ENCODE measurements around the gene MAPK1IP1L.
"Not testable (repeated sequence)": the region's sequence is repeated elsewhere in the genome, so short reads cannot be mapped to it uniquely, and the experiment has no call there.

Gene MAPK1IP1L

GRCh38 chr14:55051423-55052268 lies at the start of gene MAPK1IP1L:
MAPK1IP1L (plus strand) TSS chr14:55051647; CDS start chr14:55061684, 10,037 bp downstream.
- peak; percentile 92 for DNase-seq

DNA sequence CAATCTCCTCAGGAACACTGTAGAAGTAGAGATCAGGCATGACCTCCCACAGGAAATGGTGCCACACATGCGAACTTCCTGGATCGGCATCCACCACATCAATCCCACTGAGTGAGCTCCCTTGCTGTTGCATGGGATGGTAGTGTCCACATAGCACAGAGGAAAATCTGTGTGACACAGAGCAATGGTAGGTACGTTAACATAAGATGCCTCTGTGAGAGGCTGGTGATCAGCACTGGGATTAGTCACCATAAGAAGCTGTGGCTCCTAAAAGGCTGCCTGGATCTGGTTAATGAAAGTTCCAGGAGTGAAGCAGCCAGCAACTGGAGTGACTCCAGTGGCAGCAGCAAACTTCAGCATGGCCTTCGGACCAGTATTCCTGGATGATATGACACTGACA lies 46.4 kb upstream of the MAPK1IP1L start:
- no peak for DNase-seq

GRCh38 chr14:55015006-55015405 lies 36.4 kb upstream of the MAPK1IP1L start:
- no peak for DNase-seq

DNA sequence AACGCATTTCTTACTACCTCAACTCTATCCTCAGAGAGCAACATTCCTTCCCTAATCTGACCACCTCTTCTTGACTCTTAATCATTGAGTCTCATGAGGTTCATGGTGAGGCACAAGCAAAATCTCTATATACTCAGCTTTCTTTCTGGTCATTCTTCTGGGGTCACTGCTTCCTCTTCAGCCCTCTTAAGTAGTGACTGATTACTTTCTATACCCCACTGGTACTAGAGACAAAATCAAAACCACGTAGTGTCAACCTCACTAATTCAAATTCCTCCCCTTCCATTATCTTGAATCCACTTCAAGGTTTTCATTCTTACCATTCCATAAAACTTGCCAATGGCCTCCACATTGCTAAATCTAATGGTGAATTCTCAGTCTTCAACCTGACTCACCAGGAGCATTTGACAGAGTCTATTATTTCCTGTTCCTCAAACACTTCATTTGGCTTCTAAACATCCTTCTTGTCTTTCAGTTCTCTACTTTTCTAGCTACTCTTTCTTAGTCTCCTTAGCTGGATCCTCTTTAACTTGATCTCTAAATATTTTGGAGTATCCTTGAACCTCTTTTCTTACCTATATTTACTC lies 31.4 kb upstream of the MAPK1IP1L start:
- no peak for DNase-seq

DNA sequence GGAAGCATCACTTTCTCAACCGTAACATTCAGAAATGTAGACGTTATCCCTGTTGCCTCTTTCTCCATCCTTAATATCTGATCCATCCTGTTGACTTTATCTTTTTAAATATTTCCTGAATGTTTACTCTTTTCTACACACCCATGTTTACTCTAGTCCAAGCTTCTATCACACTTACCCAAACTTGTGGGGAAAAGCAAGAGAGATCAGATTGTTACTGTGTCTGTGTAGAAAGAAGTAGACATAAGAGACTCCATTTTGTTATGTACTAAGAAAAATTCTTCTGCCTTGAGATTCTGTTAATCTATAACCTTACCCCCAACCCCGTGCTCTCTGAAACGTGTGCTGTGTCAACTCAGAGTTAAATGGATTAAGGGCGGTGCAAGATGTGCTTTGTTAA lies 27.1 kb upstream of the MAPK1IP1L start:
- not testable (repeated sequence) for DNase-seq

DNA sequence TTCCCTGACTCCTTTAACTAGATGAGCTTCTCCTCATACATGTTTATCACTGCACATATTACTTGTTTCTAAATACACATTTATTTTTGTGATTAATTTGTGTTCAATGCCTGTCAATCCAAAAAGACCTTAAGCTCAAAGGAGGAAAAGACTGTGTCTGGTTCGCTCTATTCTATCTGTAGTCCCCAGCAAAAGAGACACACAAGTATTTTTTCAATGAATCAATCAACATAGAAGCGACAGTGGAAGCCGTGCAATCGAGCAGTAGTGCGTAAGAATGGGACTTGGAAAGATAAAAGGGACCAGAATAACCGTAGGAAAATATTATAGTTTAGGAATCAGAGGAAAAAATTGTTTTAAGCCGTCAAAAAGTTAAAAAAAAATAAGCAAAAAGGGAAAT lies 25.5 kb upstream of the MAPK1IP1L start:
- DNase-seq: peak; percentile 24

DNA sequence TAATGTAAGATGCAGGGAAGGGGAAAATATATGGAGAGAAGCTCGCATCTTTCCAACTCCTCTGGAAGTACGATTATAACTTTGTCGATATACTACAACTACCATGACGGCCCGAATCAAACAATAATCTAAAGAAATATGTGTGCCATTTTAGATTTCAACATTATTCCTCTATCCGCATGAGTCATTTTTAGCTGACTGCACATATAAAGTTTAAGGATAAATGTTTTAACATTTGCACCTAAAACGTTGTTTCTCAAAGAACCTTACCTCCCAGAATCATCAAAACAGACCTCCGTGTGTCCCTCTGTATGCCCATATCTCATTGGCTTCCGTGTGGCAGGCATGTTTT lies 25.0 kb upstream of the MAPK1IP1L start:
- peak; percentile 32 for DNase-seq

DNA sequence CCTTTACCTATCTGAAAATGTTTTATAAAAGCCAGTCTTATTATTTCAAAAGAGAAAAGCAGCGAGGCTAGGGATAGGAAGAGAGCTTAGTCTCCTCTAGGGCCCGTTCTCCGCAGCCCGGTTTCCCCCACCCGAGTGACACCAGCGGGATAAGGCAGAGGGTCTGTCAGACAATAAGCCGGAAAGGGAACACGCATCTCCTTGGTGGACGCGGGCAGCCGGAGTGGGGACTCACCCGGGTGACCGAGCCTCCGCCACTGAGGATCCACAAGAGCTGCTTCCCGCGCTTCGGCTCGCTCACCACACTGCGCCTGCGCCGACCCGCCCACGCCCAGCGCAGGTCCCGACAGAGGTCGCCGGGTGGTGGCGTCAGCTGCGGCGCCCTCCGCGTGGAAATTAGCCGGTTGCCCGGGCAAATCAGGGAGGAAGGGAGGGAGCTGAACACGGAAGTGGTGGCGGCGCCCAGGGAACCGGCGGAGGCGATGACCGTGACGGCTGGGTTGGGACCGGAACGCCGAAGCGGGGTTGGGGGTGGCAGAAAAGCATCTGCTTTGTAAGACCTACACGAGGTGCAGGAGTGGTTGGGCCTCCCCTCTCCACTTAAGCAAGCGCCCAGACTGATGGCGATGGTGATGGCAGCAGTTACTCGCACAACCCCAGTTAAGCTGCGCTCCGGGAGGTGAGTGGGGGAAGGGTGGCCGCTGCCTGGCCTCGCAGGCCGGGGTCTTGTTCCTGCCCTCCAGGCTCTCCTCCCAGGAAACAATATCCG lies 24.5 kb upstream of the MAPK1IP1L start, which contains the start of the genes SOCS4 and WDHD1:
SOCS4 (plus strand) TSS at position 444 of the 769 bp plus-strand sequence. CDS start 15,806 bp downstream, outside the sequence.
WDHD1 (minus strand) TSS at position 307 of the 769 bp plus-strand sequence. CDS start 312 bp downstream, outside the sequence.
- DNase-seq: peak; percentile 96

DNA sequence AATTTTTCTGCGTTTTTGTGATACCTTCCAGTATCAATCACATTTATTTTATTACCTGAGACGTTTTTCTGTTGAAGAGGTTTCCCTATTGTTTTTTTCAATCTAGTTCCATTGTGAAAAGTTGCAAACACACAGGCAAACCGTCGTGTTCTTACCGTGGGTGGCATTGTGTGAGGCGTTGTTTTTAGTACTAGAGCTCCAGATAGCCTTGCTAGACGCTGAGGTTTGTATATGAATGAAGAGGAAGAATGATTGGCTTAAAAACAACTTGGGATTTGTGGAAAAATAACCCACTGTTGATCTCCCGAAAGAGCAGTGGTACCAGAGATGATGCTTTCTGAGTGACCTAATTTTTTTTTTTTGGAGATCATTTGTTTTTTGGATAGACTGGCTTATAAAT lies 23.4 kb upstream of the MAPK1IP1L start:
- no peak for DNase-seq

DNA sequence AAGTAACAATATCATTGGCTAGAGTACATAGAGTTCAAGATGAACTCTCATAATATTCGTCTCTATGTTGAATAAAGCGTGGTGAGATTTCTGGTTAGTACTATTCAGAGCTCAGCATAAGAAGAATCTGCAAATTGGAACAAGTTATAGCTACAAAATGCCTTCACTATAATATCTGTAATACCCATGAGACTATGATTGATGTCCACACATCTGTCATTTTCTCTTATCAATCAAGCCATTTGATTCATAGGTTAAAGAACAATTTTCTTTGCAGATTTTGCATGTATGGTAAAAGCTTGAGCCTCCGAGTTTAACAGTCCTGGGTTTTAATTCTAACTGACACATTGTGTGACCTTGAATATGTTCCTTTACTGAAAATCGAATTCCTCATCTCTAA lies 23.0 kb upstream of the MAPK1IP1L start:
- DNase-seq: no peak

DNA sequence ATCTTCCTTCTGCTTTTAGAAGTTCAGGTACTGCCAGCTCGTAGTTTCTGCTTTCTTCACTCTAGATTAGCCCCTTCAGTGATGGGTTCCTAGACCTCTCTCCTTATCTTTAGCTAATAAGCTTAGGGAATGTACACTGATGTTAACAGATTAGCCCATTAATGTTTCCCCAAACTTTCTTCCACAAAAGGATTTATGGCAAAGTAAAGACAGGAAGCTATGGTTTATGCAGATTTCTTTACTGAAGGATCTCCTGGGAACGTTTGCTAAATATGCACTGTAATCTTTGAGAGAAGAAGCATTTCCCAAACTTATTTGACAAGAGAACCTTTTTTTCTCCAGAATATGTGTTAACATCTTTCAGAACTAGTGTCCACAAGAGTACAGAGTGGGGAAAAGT lies 20.3 kb upstream of the MAPK1IP1L start:
- no peak for DNase-seq

DNA sequence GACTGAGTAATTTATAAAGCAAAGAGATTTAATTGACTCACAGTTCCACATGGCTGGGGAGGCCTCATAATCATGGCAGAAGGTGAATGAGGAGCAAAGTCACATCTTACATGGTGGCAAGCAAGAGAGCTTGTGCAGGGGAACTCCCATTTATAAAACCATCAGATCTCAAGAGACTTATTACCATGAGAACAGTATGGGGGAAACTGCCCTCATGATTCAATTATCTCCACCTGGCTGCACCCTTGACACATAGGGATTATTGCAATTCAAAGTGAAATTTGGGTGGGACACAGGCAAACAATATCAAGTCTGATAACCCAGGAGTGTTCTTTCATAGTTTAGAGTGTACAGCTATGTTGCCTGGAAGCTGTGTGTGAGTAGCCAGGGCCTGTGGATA lies 13.5 kb upstream of the MAPK1IP1L start:
- not testable (repeated sequence) for DNase-seq

DNA sequence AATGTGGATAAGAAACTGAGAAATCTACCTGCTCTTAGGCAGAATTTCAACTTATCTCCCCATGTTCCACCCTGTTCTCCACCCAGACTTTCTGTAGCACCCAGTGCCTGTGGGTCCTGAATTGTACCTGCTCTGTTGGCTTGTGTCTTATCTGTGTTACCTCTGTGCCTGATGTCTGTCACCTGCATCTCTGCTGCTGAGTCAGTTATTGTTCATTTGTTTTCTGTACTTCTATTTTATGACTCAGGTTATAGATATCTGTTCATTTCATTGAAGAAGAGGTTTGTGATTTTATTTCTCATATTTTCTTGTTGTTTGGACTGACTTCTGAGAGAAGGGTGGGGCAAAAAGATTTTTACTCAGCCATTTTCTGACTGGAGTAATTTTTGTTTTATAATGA lies 12.7 kb upstream of the MAPK1IP1L start:
- DNase-seq: no peak

- no peak for DNase-seq
These were observed 7.9 kb upstream of the MAPK1IP1L start for GRCh38 chr14:55043528-55043927.

GRCh38 chr14:55045087-55045486 lies 6.4 kb upstream of the MAPK1IP1L start:
- DNase-seq: no peak

DNA sequence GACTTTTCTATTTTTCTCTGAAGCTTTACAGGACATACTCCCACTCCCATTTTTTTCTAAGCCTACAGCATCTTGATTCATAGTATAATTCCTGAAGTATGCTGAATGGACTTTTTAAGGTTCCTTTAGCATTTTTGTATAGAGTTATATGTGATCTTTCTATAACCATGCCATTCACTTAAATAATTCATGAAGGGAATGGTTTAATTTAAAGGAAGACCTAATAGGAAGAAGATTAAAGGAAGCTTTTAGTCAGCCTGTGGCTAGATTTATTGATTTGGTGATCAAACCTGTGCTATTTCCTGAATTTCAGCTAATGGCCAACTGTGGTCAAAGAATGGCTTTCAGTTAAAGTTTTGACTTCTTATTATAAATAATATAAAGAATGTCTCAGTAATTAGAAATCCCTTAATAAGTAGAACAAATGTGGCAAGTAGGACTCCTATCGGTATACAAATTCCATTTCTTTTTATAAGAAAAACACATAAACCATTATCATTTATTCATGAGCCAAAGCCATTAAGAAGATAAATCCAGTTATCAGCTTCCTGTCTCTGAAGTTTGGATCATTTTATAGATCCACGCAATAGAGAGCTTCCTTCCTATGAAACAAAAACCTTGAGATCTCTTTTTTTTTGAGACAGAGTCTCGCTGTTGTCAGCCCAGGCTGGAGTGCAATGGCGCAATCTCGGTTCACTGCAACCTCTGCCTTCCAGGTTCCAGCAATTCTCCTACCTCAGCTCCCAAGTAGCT lies 4.0 kb upstream of the MAPK1IP1L start:
- no peak for DNase-seq

- DNase-seq: no peak
These were observed 2.5 kb upstream of the MAPK1IP1L start for GRCh38 chr14:55048900-55049436.

GRCh38 chr14:55051165-55051422 lies 353 bp upstream of the MAPK1IP1L start:
- DNase-seq: no peak

- DNase-seq: no peak
These were observed 953 bp downstream of the MAPK1IP1L start for GRCh38 chr14:55052269-55052930.

DNA sequence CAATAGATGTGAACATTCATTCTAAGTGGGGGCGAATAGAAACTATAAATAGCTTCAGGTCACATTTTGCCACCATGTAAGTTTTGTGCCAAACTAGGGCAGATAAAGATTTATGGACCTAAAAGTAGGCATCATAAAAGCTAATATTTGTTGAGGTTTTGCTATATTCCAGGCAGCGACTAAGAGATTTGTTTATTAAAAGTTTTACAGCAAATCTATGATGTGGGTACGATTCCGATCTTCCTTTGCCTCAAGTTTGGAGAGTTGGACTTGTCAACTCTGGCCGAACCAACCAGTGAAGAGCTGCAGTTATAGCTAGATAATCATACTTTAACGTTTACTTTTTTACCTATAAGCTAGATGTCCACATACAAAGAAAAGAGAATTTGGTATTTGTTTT lies 1.6 kb downstream of the MAPK1IP1L start:
- DNase-seq: no peak

DNA sequence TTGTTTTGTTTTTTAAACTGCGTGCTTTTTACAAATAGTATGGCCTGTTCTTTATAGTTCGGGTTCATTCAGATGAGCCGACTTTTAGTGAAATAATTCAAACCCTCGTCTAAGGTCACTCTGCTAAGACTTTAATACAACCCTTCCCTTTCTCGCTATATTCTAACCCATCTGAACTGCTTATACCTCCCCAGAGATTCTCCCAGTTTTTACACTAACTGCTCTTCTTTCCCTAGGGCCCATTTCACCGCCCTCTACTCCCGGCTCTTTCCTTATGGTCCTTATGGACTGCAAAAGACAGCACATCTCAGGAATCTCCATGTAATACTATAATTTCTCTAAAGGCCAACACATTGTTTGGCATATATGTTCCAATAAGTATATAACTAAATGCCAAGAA lies 2.1 kb downstream of the MAPK1IP1L start:
- no peak for DNase-seq

DNA sequence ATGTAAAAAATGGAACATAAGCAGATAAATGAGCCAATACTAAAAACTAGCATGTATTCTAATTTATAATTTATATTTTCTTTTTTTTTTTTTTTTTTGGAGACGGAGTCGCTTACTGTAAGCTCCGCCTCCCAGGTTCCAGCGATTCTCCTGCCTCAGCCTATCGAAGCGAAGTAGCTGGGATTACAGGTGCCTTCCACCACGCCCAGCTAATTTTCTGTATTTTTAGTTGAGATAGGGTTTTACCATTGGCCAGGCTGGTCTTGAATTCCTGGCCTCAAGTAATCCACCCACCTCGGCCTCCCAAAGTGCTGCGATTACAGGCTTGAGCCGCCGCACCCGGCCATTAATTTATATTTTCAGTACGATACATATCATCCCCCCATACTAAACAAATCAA lies 2.7 kb downstream of the MAPK1IP1L start:
- DNase-seq: no peak
